SK-N-SH (cell line): ENCODE measurements around the gene DCST1. TPM values are rescaled to one million over a fixed set of nuclear protein-coding genes. Genes with fewer than 3 reads are reported as not detected.

Source experiments
- CTCF ChIA-PET: fragments of 300-600, 350-600 bp; formaldehyde crosslinking; extraction: SDS; loops from one replicate; lab custom pipeline; 2021; lab: Yijun Ruan, JAX
- POLR2A ChIA-PET: fragments of 350-600 bp; sonication (Branson Sonifier 250); formaldehyde crosslinking; extraction: SDS; loops from one replicate; lab custom pipeline; 2020; ENCODE audit warnings: antibody characterized with exemption, inconsistent platforms; lab: Yijun Ruan, JAX
- DNase-seq: peaks from one replicate; pipeline ENCODE4 v3.0.0; 2012
- H2AFZ ChIP-seq: fragments of 200-600 bp; sonication (generic); 2 replicates; pipeline ENCODE4 v1.8.1; 2016; ENCODE audit warnings: antibody characterized with exemption, mild to moderate bottlenecking, low read depth
- H3F3A ChIP-seq: fragments of 200-600 bp; sonication (generic); replicated peaks from 2 replicates; pipeline ENCODE3; 2016; ENCODE audit warnings: antibody characterized with exemption, mild to moderate bottlenecking; ENCODE audit not compliant: insufficient read depth
- H3K27ac ChIP-seq, 2 experiments: fragments of 200-500 bp in 1 of 2; fragments of 200-600 bp in 1 of 2; sonication (Bioruptor generic) in 1 of 2; sonication (generic), shearing (Covaris generic) in 1 of 2; 2 replicates each; pipeline versions ENCODE4 v1.5.1 to v1.6.1; 2014 to 2016; ENCODE audit warnings: low read depth in 2 of 2, inconsistent platforms in 1 of 2, low read length in 1 of 2, mild to moderate bottlenecking in 1 of 2, mixed read lengths in 1 of 2
- H3K27me3 ChIP-seq: fragments of 200-600 bp; sonication (generic), shearing (Covaris generic); 2 replicates; pipeline ENCODE4 v1.6.1; 2016; ENCODE audit warnings: mixed run types; ENCODE audit not compliant: insufficient read depth
- H3K36me3 ChIP-seq, 2 experiments: fragments of 200-500 bp in 1 of 2; fragments of 200-600 bp in 1 of 2; sonication (Bioruptor generic) in 1 of 2; sonication (generic) in 1 of 2; replicated peaks in 1 of 2; 2 replicates each; pipeline versions ENCODE3 to v1.5.1; 2014 to 2016; ENCODE audit warnings: low read length in 1 of 2, mild to moderate bottlenecking in 1 of 2; ENCODE audit not compliant: insufficient read depth in 2 of 2, control insufficient read depth in 1 of 2
- H3K4me1 ChIP-seq, 2 experiments: fragments of 200-500 bp in 1 of 2; fragments of 200-600 bp in 1 of 2; sonication (Bioruptor generic) in 1 of 2; sonication (generic), shearing (Covaris generic) in 1 of 2; 2 replicates each; pipeline versions ENCODE4 v1.5.1 to v1.6.1; 2014 to 2016; ENCODE audit warnings: low read depth in 1 of 2, low read length in 1 of 2, mixed run types in 1 of 2; ENCODE audit not compliant: insufficient read depth in 2 of 2, control insufficient read depth in 1 of 2
- H3K4me2 ChIP-seq: fragments of 200-600 bp; sonication (generic), shearing (Covaris generic); 2 replicates; pipeline ENCODE4 v1.6.1; 2017; ENCODE audit warnings: mixed run types
- H3K4me3 ChIP-seq, 2 experiments: fragments of 200-500 bp in 1 of 2; fragments of 200-600 bp in 1 of 2; sonication (Bioruptor generic) in 1 of 2; sonication (generic), shearing (Covaris generic) in 1 of 2; 2 replicates each; pipeline versions ENCODE4 v1.5.1 to v1.8.1; 2014 to 2016; ENCODE audit warnings: low read depth in 2 of 2, inconsistent platforms in 1 of 2, low read length in 1 of 2, mild to moderate bottlenecking in 1 of 2, mixed read lengths in 1 of 2, moderate library complexity in 1 of 2
- H3K79me2 ChIP-seq: fragments of 200-600 bp; sonication (generic); 2 replicates; pipeline ENCODE4 v1.8.1; 2017; ENCODE audit warnings: mild to moderate bottlenecking; ENCODE audit not compliant: insufficient read depth
- H3K9ac ChIP-seq: fragments of 200-600 bp; sonication (generic); 2 replicates; pipeline ENCODE4 v1.6.1; 2017; ENCODE audit warnings: mixed run types
- H3K9me2 ChIP-seq: fragments of 200-600 bp; sonication (generic); 2 replicates; pipeline ENCODE4 v1.6.1; 2017; ENCODE audit warnings: mixed run types
- H3K9me3 ChIP-seq: fragments of 200-600 bp; sonication (generic); 2 replicates; pipeline ENCODE4 v1.6.1; 2017; ENCODE audit warnings: mixed run types, mild to moderate bottlenecking, moderate library complexity
- H4K20me1 ChIP-seq: fragments of 200-600 bp; sonication (generic); 2 replicates; pipeline ENCODE4 v1.6.1; 2017; ENCODE audit warnings: mild to moderate bottlenecking, mixed run types; ENCODE audit not compliant: insufficient read depth
- CHD2 ChIP-seq: fragments of 150-350 bp; IDR thresholded peaks from 2 replicates; pipeline ENCODE4 v1.6.1; 2018; ENCODE audit warnings: low read length; ENCODE audit not compliant: partially characterized antibody
- CTCF ChIP-seq: fragments of 200-600 bp; sonication (generic); IDR thresholded peaks from 2 replicates; pipeline ENCODE4 v1.6.1; 2017; ENCODE audit warnings: antibody characterized with exemption, mild to moderate bottlenecking, moderate library complexity
- ELF1 ChIP-seq: IDR thresholded peaks from 2 replicates; pipeline ENCODE4 v1.4.0; 2012
- FOSL2 ChIP-seq: IDR thresholded peaks from 2 replicates; pipeline ENCODE4 v1.4.0; 2012; ENCODE audit warnings: low read depth, mild to moderate bottlenecking, moderate library complexity, borderline replicate concordance
- FOXJ3 ChIP-seq: sonication (generic); formaldehyde crosslinking; IDR thresholded peaks from 2 replicates; pipeline ENCODE4 v1.5.1; 2020; ENCODE audit warnings: mild to moderate bottlenecking, missing genetic modification reagents
- IRF3 ChIP-seq: fragments of 150-350 bp; IDR thresholded peaks from 2 replicates; pipeline ENCODE4 v1.6.1; 2016; ENCODE audit warnings: mild to moderate bottlenecking, low read depth, low read length
- MEF2A ChIP-seq: IDR thresholded peaks from 2 replicates; pipeline ENCODE4 v1.4.0; 2012; ENCODE audit warnings: low read depth, borderline replicate concordance
- MXI1 ChIP-seq: IDR thresholded peaks from 2 replicates; pipeline ENCODE4 v1.6.1; 2012; ENCODE audit warnings: mild to moderate bottlenecking, low read depth, low read length, improper control_type of control experiment
- POLR2AphosphoS5 ChIP-seq: IDR thresholded peaks from 2 replicates; pipeline ENCODE4 v1.6.1; 2012; ENCODE audit warnings: low read depth, low read length
- RAD21 ChIP-seq: IDR thresholded peaks from 2 replicates; pipeline ENCODE4 v1.6.1; 2012; ENCODE audit warnings: mild to moderate bottlenecking, low read length
- RFX5 ChIP-seq: IDR thresholded peaks from 2 replicates; pipeline ENCODE4 v1.6.1; 2012; ENCODE audit warnings: mild to moderate bottlenecking, improper control_type of control experiment, low read length
- RXRA ChIP-seq: IDR thresholded peaks from 2 replicates; pipeline ENCODE4 v1.4.0; 2012; ENCODE audit warnings: low read depth, mild to moderate bottlenecking, borderline replicate concordance
- SIN3A ChIP-seq: IDR thresholded peaks from 2 replicates; pipeline ENCODE4 v1.6.1; 2012; ENCODE audit warnings: low read depth, mild to moderate bottlenecking, low read length, moderate library complexity, borderline replicate concordance
- SMC3 ChIP-seq: IDR thresholded peaks from 2 replicates; pipeline ENCODE4 v1.6.1; 2012; ENCODE audit warnings: low read depth, low read length, improper control_type of control experiment
- TCF12 ChIP-seq: IDR thresholded peaks from 2 replicates; pipeline ENCODE4 v1.4.0; 2012
- USF2 ChIP-seq: fragments of 150-350 bp; IDR thresholded peaks from 2 replicates; pipeline ENCODE4 v1.6.1; 2017; ENCODE audit warnings: antibody characterized with exemption, low read length, low read depth, borderline replicate concordance
- YY1 ChIP-seq: IDR thresholded peaks from 2 replicates; pipeline ENCODE4 v1.4.0; 2012; ENCODE audit warnings: low read depth, mild to moderate bottlenecking
- ZBTB33 ChIP-seq: IDR thresholded peaks from 2 replicates; pipeline ENCODE4 v1.4.0; 2012; ENCODE audit warnings: low read depth, borderline replicate concordance
- WGBS: methylation state at CpG from one replicate; pipeline ENCODE4 v1.1.6; 2017; ENCODE audit warnings: low lambda C conversion rate; 5-methylcytosine and 5-hydroxymethylcytosine counted together
- polyA plus RNA-seq, 3 experiments: library from polyadenylated mRNA; depleted of rRNA; stranded (reverse); fragments of >200 nt; gene quantifications; 2 replicates each; pipeline ENCODE4 v1.2.3, GENCODE V29; 2012

Gene DCST1
- polyA plus RNA-seq, 1 of the 3 experiments (the other 2 are of a cell fraction): not detected

GRCh38 chr1:154992721-154993571, 40.7 kb upstream of the DCST1 start:
- peaks cover 4% of the 10 kb centered on the region for H3F3A ChIP-seq
- POLR2A ChIA-PET: interaction anchor here (0.6 to 3.9 kb wide), 10 partner anchors 10 to 512 kb away, joined by 3 to 22 read pairs (median 4); partner anchors contain the start of genes ADAM15, CKS1B, FLAD1 and PBXIP1
- CTCF ChIA-PET: interaction anchor here (1.1 to 14.0 kb wide), 13 partner anchors 11 to 485 kb away, joined by 3 to 640 read pairs (median 4); partner anchors contain the start of genes ADAM15, CKS1B, FLAD1 and PBXIP1
- H3K4me1 ChIP-seq: peaks cover 3 to 29% of the 10 kb centered on the region in 2 experiments; a peak in 3 of 4 replicates
- no peaks in the 10 kb centered on the region for H3K27me3 ChIP-seq
- no peaks in the 10 kb centered on the region for H3K9me3 ChIP-seq
- H3K9me2 ChIP-seq: no peaks in the 10 kb centered on the region
- no peak overlapping the region for H3K4me3 ChIP-seq
- no peak overlapping the region for H3K4me2 ChIP-seq
- H3K9ac ChIP-seq: no peak overlapping the region
- peaks cover 17 to 27% of the 10 kb centered on the region in 2 experiments for H3K36me3 ChIP-seq
- DNase-seq: no peak
- peaks cover 8% of the 10 kb centered on the region; the same call in 1 of the 2 replicates for H3K79me2 ChIP-seq
- H2AFZ ChIP-seq: no peak overlapping the region
- TF ChIP-seq RFX5: no peak
- peak; percentile 31 for TF ChIP-seq RAD21
- no peak; the same call in 1 of the 2 replicates for TF ChIP-seq POLR2AphosphoS5
- no peak for TF ChIP-seq ELF1
- TF ChIP-seq SMC3: peak; percentile 21; the same call in 1 of the 2 replicates
- no peak for TF ChIP-seq MEF2A
- no peak for TF ChIP-seq CHD2
- no peak for TF ChIP-seq YY1
- TF ChIP-seq FOXJ3 (CRISPR knock-in tag): no peak
- no peak for TF ChIP-seq SIN3A
- TF ChIP-seq FOSL2: no peak
- TF ChIP-seq MXI1: no peak
- TF ChIP-seq CTCF: peak; percentile 30
- H3K27ac ChIP-seq: peak overlapping the region; percentile 14 to 43; a peak in 2 of 4 replicates
- H4K20me1 ChIP-seq: no peaks in the 10 kb centered on the region
- 92% methylated on average over 13 of the region's 14 CpGs for WGBS

GRCh38 chr1:154993572-154994268, 39.9 kb upstream of the DCST1 start, which contains the start of gene LENEP:
Gene LENEP (plus strand): TSS chr1:154993586. CDS start chr1:154993608, 22 bp downstream.
- no peak within 1 kb of the TSS for H3K9ac ChIP-seq
- peak within 1 kb of the TSS; percentile 14 to 43; a peak in 2 of 4 replicates for H3K27ac ChIP-seq
- peaks cover 4% of the 10 kb centered on the region for H3F3A ChIP-seq
- no peaks in the 10 kb centered on the region for H3K27me3 ChIP-seq
- no peak within 1 kb of the TSS for H3K4me3 ChIP-seq
- CTCF ChIA-PET: interaction anchor here (0.8 to 14.0 kb wide), 15 partner anchors 10 to 179 kb away, joined by 3 to 640 read pairs (median 4); partner anchors contain the start of genes ADAM15, CKS1B, FLAD1 and KRTCAP2
- H3K4me1 ChIP-seq: peaks cover 3 to 23% of the 10 kb centered on the region in 2 experiments
- H3K79me2 ChIP-seq: peaks cover 5% of the 10 kb centered on the region; the same call in 1 of the 2 replicates
- H3K36me3 ChIP-seq: peaks cover 16 to 19% of the 10 kb centered on the region in 2 experiments
- H2AFZ ChIP-seq: no peak within 1 kb of the TSS
- no peak within 1 kb of the TSS for H3K4me2 ChIP-seq
- no peaks in the 10 kb centered on the region for H3K9me3 ChIP-seq
- POLR2A ChIA-PET: interaction anchor here (0.7 to 3.9 kb wide), 10 partner anchors 10 to 513 kb away, joined by 3 to 22 read pairs (median 4); partner anchors contain the start of genes ADAM15, CKS1B, FLAD1 and PBXIP1
- no peaks in the 10 kb centered on the region for H3K9me2 ChIP-seq
- no peaks in the 10 kb centered on the region for H4K20me1 ChIP-seq
- peak; percentile 9 for DNase-seq
- WGBS: 67% methylated on average over 3 of the region's 8 CpGs
- TF ChIP-seq IRF3: no peak
- no peak for TF ChIP-seq CHD2
- TF ChIP-seq ZBTB33: no peak
- TF ChIP-seq TCF12: no peak
- no peak for TF ChIP-seq RXRA
- no peak for TF ChIP-seq USF2
